Measurements from ENCODE around the gene LDLRAD4.

DNA sequence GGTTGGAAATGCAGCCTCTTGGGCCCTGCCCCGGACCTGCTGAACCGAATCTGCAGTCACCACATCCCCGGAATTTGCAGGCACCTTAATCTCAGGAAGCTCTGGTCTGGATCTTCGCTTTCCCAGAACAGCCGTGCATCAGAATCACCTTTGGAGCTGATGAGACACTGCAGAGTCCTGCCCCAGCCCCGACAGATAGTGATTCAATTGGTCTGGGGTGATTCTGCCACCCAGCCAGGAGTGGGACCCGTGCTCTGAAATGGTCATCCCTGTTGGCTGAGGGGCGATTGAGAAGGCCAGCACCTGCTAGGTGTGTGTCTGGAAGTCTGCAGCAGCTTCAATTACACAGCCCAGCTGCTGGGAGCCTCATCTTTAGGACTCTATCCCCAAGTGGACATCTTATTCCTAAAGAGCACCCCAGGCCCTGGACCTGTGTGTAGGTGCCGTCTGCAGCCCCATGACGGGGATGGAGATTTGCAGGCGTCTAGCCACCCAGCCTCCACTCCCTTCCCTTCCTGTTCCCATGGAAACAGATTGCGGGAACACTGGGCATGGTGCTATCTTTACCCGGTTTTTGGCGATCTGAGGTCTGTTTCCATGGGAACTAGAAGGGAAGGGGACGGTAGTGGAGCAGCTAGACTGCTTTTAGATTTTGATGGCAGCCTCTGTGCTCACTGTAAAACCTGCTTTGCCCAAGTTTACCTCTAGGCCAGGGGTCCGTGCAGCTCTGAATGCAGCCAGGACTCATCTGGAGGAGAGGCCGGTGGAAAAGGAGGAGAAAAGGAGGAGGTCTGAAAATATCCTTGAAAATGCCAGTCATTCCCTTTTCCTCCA, 156.1 kb downstream of the LDLRAD4 start:
- TF ChIP-seq CTCF (IDR thresholded peaks at IDR 0.05): no peak
- no peak for TF ChIP-seq POLR2A (IDR thresholded peaks at IDR 0.05)
- no peak for TF ChIP-seq POLR2AphosphoS5 (IDR thresholded peaks at IDR 0.05)
- TF ChIP-seq EP300 (IDR thresholded peaks at IDR 0.05): no peak

Measured in upper lobe of left lung (tissue), 4 donors.